Islet of Langerhans (tissue), 1 donor: ENCODE data around the gene RPS16.

Experiments used
- FAIRE-seq: peaks from one replicate; lab custom pipeline; 2011; peaks lifted over from hg19 to GRCh38; lab: Jason Lieb, UNC

Gene RPS16

DNA sequence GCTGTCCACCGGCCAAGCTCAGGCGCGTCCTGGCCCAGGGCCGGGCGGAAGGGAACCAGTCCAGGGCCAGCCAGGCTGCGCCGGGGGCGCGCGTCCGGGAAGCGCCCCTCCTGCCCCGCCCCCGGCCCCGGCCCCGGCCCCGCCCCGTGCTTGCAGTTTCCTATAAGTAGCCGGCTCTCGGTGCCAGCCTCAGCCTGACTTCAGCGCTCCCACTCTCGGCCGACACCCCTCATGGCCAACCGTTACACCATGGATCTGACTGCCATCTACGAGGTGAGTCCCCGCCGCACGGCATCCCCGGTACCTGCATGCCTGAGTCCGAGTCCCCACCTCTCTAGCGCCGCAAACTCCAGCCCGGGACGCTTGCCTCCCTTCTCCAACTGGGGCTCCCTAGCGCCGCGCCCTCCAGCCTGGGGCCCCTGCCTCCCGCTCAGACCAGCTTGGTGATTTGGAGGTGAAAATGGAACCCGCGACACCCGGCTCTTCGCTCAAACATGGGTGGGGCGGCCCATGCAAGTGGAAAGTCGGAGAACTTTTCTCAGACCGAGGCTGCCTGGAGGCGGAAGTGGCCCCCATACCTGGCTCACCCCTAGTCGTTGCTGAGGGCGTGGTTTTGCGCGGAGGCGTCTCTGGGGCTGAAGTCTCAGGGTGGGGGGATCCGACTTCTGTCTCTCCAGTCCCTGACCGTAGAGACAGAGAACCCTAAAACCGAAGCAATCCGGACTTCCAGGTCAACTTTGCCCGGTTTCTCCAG lies 28.9 kb downstream of the RPS16 start, which contains the start of gene ZFP36:
Gene ZFP36 (plus strand): TSS at position 192 of the 754 bp plus-strand sequence. CDS start 58 bp downstream, at position 250.
- FAIRE-seq = no peak

DNA sequence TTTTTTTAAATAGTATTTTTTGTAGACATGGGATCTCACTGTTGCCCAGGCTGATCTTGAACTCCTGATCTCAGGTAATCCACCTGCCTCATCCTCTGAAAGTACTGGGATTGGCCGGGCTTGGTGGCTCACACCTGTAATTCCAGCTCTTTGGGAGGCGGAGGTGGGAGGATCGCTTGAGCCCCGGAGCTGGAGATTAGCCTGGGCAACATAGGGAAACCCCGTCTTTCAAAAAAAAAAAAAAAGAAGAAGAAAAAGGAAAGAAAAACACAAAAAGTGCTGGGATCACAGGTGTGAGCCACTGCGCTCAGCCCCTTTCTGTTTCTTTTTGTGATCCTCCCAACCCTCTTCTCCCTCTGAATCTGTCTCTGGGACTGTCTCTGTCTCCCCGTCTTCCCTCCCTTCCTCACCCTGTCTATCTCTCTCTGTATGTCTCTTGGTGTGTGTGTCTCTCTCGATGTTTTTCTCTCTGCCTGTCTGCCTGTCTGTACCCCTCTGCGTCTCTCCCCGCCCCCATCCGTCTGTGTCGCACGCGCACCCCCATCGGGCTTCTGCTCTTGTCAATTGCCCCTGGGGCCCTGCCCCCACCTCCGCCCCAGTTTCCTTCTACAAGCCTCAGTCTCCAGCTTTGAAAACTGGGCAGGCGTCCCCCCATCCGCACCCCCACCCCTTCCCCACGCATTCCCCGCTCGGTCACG lies 29.6 kb downstream of the RPS16 start:
- FAIRE-seq = no peak

DNA sequence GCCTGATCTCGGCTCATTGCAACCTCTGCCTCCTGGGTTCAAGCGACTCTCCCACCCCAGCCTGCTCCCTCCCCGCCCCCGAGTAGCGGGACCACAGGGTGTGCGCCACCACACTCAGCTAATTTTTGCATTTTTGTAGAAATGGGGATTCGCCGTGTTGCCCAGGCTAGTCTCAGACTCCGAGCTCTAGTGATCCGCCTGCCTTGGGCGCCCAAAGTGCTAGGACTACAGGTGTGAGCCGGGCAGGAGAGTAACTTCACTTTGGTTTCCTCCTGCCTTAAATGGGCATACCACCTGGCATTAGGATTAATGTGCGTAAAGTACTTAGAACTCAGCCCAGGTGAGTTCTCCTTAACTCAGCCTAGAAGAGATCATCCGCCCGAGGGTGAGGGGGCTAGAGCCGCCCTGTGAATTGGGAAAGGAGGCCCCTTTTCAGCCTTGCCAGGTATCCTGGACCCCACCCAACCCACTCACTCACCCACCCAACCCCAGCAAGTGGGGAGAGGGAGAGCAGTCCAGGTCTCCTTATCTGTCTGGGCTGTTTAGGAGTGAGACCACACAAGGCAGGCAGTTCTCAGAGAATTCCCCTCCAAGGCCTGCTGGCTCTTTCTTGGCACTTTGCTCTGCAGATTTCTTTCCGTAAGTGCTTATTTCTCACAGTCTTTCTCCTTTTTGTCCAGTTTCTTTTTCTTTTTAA lies 30.3 kb downstream of the RPS16 start:
- FAIRE-seq = no peak

DNA sequence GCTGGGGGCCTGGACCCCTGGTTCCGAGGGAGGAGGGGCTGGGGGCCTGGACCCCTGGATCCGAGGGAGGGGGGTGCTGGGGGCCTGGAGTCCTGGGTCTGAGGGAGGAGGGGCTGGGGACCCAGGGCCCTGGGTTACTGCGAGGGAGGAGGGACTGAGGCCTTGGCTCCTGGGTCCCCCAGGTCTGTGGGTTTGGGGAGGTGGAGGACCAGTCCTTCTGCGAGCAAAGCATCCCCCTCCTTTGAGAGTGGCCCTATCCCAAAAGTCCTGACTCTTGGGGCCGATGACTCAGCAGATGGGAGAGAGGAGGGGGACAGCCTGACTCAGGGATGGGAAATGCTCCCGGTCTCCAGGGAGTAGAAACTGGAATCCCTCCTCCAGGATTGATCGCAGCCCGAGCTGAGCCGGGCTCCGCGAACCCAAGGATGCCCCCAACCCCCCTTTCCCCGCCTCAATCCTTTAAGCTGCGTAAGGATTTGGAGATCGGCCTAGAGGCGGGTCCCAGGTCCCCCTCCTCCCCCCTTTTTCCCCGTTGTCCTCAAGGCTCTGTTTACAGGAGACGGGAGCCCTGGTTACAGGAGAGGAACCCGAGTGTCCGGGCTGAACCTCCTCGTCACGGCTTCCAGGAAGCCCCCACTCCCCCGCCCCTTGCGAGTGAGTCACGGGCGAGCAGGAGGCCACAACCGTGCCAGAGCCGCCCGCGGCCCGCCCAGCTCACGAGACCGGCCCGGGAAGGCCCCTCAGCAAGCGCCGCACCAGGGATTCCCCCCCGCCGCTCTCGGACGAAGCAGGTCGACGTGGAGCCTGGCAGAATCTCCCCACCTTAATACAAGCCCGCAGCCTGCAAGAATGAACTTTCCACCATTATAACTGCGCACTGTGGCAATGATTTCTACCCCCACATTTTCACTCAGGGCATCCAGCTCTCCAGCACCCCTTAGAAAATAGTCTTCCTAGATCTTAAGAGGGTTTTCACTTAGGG lies 32.1 kb downstream of the RPS16 start:
- no peak for FAIRE-seq

DNA sequence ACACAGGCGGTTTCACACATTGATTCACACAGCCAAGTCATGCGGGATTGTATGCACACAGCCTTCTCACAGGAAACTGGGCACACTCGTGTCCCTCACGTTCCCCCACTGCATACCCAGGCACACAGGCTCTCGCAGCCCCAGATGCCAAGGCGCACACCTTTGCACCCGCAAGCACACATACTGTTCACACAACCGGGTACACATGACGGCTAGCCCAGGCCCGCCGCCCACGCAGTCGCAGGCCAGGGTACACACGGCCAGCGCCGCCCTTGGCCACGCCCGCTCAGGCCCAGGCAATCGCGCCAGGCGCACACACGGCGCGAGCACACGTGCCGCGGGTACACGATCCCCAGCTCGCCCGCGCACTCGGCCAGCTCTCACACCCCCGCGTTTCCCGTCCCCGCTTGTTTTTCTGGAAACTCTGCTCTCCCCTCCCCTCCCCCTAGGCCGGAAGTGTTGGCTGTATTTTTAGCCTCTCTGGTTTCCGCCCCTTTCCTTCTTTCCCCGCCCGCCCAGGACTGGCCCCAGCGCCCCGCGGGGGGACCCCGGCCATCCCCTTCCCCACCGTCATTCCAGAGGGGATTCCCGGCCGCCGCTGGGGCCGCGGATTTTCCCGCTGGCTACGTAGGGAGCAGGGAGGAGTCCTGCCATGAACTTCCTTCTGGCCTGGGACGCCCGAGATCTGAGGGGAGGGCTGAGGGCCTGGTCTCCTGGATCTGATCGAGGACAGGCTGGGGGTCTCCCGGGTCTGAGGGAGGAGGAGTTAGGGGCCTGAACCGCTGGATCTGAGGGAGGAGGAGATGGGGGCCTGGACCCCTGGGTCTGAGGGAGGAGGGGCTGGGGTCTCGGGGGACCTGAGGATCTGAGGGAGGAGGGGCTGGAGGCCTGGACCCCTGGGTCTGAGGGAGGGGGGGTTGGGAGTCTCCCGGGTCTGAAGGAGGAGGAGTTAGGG lies 33.1 kb downstream of the RPS16 start:
- FAIRE-seq = no peak

DNA sequence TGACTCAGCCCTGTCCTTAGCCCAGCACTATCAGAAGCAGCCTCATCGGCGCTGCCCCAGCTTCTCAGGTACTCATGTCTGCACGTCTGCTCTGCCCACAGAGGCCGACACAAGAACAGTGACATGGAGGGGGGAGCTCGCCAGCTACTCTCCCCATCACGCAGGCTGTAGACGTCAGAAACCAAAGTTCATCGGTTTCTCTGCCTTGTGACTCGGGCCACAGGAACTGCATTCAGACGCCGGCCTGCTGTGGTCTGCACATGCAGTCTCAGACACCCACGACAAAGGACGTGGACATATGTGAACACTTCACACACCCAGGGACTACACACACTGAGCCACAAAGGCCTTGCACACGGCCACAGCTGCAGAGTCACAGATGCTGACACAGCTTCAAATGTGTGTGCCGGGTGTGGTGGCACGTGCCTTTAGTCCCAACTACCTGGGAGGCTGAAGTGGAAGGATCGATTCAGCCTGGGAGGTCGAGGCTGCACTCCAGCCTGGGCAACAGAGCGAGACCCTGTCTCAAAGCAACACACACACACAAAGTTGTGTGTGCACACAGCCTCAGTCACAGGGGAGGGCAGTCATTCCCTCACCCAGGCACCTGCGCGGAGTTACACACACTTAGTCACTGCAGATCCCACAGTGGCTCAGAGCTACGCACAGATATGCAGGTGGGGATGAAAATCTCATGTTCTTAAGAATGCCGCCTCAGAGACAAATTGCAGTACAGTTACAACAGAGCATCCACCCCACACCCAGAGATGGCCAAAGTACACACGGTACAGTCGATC lies 34.0 kb downstream of the RPS16 start:
- no peak for FAIRE-seq

DNA sequence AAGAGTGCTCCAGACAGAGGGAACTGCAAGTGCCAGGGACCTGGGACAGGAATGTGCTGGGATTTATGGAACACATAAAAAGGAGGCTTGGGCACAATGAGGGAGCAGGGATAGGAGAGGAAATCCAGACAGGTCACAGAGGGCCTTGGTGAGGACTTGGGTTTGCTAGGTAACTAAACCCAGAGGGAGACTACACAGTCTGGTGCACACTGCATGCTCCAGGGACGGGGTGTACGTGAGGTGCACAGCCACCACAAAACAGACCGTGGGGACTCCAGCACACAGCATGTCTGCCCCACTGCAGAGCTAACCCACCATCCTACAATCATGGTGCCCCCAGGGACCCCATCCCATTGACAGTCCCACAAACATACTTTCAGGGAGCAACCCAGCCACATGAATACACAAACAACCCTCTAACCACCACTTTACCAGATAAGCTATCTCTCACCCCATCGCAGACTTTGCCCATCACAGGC lies 34.6 kb downstream of the RPS16 start:
- no peak for FAIRE-seq

DNA sequence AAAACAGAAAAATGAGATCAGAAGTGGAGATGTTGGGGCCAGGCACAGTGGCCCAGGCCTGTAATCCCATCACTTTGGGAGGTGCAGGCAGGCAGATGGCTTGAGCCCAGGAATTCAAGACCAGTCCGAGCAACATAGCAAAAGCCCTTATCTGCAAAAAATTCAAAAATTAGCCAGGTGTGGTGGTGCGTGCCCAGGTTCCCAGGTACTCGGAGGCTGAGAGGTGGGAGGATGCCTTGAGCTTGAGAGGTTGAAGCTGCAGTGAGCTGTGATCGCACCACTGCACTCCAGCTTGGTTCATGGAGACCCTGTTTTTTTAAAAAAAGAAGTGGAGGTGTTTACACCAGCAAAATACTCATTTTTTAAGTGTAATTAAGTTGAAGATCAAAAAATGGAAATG lies 35.7 kb downstream of the RPS16 start:
- FAIRE-seq = no peak

DNA sequence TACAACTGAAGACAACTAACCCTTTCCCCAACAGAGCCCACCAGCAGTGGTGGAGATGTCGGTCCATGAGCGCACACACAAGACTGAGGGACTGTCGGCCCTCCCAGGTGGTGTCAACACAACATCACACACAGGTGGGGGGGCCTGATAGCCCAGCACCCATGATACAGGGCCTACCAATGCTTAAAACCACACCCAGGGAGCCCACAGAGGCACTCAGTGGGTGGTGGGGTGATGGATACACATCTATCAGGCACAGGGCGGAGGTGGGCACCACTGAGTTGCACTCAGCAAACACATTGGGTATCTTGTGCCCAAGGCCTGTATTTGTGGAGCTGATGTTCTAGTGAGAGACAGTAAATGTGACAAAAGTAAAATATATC lies 36.1 kb downstream of the RPS16 start:
- FAIRE-seq = no peak

DNA sequence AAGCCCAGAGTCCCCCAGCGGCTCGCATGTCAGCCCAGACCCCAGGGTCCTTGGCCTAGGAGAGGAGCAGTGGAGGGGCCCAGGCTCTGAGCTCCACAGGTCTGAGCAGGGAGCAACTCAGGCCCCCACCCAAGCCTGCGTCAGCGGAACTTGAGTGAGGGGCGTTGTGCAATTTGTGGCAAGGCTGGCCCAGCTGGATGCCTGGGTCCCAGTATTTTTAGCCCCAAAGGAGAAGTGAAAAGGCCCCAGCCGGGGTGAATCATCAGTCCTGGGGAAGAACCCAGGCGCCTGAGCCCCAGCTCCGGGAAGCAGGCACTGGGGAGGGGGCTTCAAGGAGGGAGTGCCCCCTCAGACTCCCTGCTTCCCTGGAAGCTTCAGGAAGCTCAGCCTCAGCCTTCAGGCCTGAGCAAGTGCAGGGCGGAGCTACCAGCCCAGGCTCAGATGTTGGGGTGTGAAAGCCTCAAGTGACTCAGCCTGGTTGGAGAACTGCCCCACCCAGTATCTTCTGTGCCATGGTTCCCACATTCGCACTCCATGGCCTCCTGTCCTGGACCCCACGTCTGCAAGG lies 37.4 kb downstream of the RPS16 start:
- no peak for FAIRE-seq

DNA sequence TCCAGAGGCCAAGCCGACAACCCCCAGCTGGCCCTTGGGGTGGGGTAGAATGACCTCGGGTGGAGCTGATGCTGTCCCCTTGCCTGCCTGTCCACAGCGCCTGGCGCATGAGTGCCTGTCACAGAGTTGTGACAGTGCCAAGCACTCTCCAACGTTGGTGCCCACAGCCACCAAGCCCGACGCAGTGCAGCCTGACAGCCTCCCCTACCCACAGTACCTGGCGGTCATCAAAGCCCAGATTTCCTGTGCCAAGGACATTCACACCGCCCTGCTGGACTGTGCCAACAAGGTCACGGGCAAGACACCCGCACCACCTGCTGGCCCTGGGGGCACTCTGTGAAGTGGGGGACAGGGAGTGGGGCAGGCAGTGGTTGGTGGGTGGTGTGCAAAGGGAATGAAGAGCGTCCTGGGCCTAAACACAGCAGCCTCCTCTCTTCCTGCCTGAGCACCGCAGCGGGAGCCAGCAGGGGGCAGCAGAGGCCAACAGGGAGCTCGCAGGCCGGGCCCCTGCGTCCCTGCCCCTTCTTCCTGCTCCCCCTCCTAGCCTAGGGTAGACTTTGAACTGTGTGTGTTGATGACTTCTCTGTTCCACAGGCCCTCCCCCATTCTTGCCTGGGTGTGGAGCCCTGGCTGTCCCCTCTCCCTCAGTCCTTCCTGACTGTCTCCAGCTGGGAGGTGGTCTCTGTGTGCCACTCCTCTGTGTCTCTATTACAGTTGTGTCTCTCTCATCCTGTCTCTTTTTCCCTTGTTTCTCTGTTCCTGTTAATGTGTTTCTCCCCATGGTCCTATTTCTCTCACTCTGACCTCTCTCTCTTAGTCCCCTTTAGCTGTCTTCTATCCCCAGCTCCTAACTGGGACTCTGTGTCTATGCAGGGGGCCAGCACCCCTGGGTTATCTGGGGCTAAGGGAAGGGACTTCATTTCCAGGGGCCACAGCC lies 38.1 kb downstream of the RPS16 start:
- FAIRE-seq = no peak

DNA sequence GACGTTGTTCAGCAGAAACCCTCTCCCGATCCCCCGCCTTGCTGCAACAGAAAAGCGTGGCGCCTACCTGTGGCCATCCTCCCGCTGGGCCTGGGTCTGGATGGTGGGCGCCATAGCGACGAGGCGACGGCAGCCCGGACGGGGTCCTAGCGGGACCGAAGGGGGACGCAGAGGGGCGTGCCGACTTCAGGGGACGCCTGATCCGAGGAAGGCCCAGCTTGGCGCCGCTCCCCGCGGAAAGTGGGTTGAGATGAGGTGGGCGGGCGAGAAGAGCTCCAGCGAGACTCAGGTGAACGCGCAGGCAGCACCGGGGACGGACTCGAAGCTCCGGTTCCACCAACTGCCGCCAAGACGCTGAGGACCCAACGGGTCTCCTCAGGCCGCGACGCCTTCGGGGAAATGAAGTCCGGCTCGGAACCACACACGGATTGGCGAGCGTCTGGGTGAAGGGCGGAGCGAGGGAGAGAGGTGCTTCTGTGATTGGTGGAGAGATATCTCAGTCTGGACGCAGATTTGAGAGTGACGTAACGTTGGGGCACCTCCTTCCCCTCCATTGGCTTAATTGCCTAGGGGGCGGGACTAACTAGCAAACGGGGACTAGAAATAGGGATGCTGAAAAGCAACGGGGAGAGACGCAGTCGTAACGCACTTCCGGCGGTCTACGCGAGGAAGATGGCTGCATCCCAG lies 44.9 kb downstream of the RPS16 start, which contains the start of the genes MED29 and PAF1:
Gene MED29 (plus strand): TSS at position 628 of the 687 bp plus-strand sequence. CDS start 45 bp downstream, at position 673.
Gene PAF1 (minus strand): TSS at position 356 of the 687 bp plus-strand sequence. CDS start 242 bp downstream, at position 114.
- FAIRE-seq = peak; percentile 99

DNA sequence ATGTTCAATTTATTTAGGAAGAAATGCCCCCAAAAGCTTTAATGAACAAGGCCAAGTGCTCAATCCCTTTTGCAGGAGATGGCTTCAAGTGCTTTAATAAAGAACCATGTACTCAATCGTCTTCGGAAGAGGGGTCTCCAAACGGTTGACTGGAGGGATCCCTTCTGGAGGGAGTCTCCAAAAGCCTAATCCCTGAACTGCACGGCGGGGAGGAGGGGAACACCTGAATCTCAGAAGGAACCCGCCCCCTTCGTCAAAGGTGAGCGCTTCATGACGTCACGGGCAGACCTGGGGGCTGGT lies 45.3 kb downstream of the RPS16 start:
- no peak for FAIRE-seq

DNA sequence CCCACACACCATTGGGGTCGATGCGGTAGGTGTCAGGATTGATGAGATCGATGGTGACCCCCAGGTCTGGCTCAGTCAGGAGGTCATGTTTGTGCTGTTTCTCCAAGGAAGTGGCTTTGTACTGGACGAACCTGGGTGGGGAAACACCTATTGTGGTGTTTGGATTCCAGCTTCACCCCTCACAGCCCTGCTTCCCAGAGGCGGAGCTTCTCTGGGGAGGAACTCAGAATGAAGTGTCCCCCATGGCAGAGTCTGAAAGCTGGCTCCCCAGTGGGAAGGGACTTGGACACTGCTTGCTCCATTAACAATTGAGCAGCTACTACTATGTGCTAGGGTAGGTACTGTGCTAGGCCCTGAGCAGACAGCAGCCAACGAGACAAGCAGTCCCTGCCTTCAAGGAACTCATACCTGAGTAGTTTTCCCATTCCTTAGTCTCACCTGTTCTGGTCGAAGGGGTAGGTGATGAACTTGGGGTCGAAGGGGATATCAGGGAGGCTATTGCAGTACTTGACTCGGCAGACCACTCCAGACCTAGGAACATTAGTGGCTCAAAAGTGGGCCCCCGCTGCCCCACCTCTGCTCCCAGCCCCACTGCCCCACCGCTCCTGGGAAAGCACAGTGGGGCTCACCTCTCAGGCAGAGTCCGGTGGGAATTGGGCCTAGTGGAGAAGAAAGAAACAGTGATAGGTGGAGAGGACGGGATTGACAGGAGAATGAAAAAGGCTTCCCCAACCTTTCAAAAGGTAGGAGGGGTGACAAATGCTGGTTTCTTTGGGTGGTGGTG lies 45.9 kb downstream of the RPS16 start:
- FAIRE-seq = no peak

DNA sequence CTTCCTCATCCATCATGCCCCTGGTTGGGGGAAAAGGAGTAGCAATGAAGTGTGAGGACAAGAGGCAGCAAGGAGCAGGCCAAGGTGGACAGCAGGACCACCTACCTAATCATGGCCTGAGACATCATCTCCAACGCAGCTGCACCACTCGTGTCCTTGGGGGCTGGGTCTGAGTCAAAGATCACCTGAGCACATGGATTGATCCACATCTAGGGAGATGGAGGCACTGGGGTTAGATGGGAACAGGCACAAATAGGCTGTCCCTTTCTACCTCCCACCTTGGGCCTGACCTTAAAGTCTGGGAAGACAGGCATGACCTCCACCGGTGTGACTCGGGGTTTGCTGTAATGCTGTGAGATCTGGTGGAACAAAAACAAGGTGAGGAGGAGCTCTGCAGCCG lies 47.1 kb downstream of the RPS16 start:
- FAIRE-seq = no peak

DNA sequence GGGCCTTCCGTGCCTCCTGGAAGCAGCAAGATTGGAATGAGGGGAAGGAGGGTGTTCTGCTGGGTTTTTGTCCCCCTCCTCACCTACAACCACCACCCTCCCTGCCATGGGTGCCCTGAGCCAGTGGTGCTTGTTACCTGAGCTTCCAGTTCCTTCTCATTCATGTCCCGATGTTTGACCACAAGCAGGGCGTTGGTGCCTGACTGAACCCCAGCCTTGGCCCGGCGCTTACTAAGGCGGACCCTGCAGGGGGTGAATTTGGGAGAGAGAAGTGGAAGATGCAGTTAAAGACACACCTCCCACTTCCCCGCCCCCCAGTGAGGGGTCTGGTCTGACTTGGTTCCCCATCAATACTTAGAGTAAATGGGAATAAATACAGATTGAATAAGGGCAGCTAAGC lies 49.2 kb downstream of the RPS16 start:
- no peak for FAIRE-seq
